Spleen (tissue), 7 donors: ENCODE measurements around the gene SLIT3.

ENCODE experiments used
- CTCF ChIP-seq, 11 experiments: fragments of 200-600 bp in 7 of 11; fragments of 450-650 bp in 4 of 11; sonication (generic) in 4 of 11; IDR thresholded peaks in 8 of 11; conservative IDR thresholded peaks in 3 of 11; 1 replicate in 7 of 11; 2 replicates in 4 of 11; pipeline versions ENCODE4 v1.4.0 to v1.8.0; 2016 to 2021; ENCODE audit warnings: antibody characterized with exemption in 11 of 11, inconsistent platforms in 4 of 11, mild to moderate bottlenecking in 1 of 11
- POLR2A ChIP-seq, 3 donors: fragments of 450-650 bp; IDR thresholded peaks; one replicate each; pipeline ENCODE4 v1.5.1; 2017; ENCODE audit warnings: antibody characterized with exemption in 3 of 3, mild to moderate bottlenecking in 1 of 3
- donor health status: DM: no; HTN: no; CAD: no; lungs with moderate emphysema.
- donor health status: DM: no; HTN: no; CAD: no.
- donor health status: DM: no; HTN: no; CAD: no.

- TF ChIP-seq CTCF (IDR thresholded peaks at IDR 0.05 in 8 of 11, conservative IDR thresholded peaks at IDR 0.05 in 3 of 11): no peak
- TF ChIP-seq POLR2A (IDR thresholded peaks at IDR 0.05): no peak
Observed at GRCh38 chr5:169128679-169129078, 172.3 kb downstream of the SLIT3 start.
